HG02840 (cell line): ENCODE results near the gene ZNF189.

Experiments
- ATAC-seq: cut with Tn5 transposase; IDR thresholded peaks from one replicate; pipeline ENCODE4 v1.9.1; 2021; ENCODE audit warnings: mild to moderate bottlenecking, moderate library complexity, moderate number of reproducible peaks; ENCODE audit not compliant: unreplicated experiment, low FRiP score

ZNF189 gene

GRCh38 chr9:101417389-101417788, 18.7 kb downstream of the ZNF189 start:
- no peak for ATAC-seq

DNA sequence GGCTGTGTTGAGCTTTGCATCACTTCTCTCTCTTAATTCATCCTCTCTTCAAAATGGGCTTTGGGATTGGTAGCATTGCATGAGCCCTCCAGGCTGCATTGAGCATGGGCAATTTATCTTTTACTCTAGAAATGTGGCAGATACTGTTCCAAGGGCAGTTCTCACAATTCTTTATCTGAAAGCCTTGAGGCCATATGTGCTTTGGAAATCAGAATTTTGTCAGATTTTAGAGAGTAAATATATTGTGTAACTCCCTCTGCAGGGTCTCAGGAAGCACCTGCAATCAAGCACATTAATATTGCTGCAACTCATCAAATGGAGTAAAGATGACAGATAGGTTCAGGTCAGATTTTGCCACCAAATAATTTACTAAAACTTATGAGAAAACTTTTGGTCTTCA, 19.3 kb downstream of the ZNF189 start:
- ATAC-seq = no peak

GRCh38 chr9:101418518-101419430, 20.1 kb downstream of the ZNF189 start:
- no peak for ATAC-seq

- no peak for ATAC-seq
Measured at GRCh38 chr9:101419863-101420262, 21.2 kb downstream of the ZNF189 start.

GRCh38 chr9:101421653-101422065, 23.0 kb downstream of the ZNF189 start:
- ATAC-seq = no peak

DNA sequence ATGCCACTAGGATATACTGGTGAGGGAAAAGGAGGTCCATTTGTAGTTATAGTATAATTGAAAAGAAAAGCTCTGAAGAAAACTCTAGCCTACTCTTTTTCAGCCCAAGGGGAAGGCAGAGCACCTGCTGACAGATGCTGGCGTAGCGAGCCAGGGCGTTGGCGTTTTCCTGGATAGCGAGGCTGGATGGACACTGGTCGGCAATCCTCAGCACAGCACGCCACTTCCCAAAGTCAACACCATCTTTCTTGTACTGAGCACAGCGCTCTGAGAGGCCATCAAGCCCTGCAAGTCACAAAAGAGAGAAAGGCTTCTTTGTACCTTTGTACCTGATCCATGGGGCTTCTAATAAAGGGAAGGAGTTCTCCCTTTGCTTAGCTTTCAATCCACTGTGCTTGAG, 28.7 kb downstream of the ZNF189 start:
- no peak for ATAC-seq

DNA sequence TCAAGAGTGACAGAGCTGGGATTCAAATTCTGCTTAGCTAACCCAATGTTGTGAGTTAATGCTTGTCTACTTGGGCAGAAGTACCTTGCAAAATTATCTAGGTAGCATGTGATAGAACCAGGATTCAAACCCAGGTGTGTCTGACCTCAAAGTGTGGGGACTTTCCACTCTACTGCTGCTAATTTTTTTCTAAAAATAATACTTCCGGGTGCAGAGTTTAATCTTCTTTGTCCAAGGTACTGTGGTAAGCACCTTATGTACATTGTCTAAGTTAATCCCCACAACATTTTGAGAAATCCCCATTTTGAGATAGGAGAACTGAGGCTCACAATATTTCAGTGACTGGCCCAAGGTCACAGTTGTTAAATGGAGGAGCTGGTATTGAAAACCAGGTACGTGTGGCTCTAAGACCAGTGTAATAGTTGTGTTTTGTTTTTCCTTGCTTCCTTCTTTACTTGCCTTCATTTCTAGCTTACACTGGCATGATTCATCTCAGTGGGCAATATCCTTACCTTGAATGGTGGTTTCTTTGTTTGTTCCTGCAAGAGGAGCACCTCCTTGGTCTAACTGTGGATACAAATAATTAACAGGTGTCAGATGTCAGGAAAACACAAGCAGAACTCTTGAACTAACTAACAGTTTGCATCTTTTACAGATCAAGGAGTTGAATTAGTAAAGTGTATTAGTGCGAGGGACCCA, 29.5 kb downstream of the ZNF189 start:
- ATAC-seq = no peak

GRCh38 chr9:101428909-101429308, 30.3 kb downstream of the ZNF189 start:
- no peak for ATAC-seq

DNA sequence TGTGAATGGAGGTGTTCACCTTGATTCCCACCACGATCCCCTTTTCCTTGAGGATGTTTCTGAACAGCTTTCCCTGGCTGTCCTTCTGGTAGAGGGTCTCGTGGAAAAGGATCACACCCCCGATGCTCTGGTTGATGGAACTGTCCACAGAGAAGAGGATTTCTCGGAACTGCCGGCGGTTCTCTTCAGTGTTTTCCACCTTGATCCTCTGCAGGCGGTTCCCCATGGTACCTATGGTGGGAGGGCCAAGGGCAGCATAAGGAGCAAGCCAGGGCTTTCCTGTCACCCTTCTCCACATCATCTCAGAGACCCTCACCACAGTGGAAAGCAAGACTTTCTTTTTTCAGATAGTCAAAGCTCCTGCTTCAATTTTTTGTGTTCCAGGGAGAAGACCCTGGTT, 31.1 kb downstream of the ZNF189 start:
- no peak for ATAC-seq

- no peak for ATAC-seq
Measured at GRCh38 chr9:101432171-101432570, 33.5 kb downstream of the ZNF189 start.

- no peak for ATAC-seq
Measured at GRCh38 chr9:101432740-101433139, 34.1 kb downstream of the ZNF189 start.

GRCh38 chr9:101433229-101433628, 34.6 kb downstream of the ZNF189 start:
- ATAC-seq = no peak

- no peak for ATAC-seq
Measured at GRCh38 chr9:101434998-101435397, 36.3 kb downstream of the ZNF189 start.

- no peak for ATAC-seq
Measured at GRCh38 chr9:101435601-101436079, 37.0 kb downstream of the ZNF189 start, which contains the start of gene ALDOB. Gene ALDOB (minus strand): TSS chr9:101435774. CDS start chr9:101430887, 4,887 bp downstream.

GRCh38 chr9:101437806-101438232, 39.2 kb downstream of the ZNF189 start:
- ATAC-seq = no peak

GRCh38 chr9:101438523-101438922, 39.9 kb downstream of the ZNF189 start:
- ATAC-seq = no peak

DNA sequence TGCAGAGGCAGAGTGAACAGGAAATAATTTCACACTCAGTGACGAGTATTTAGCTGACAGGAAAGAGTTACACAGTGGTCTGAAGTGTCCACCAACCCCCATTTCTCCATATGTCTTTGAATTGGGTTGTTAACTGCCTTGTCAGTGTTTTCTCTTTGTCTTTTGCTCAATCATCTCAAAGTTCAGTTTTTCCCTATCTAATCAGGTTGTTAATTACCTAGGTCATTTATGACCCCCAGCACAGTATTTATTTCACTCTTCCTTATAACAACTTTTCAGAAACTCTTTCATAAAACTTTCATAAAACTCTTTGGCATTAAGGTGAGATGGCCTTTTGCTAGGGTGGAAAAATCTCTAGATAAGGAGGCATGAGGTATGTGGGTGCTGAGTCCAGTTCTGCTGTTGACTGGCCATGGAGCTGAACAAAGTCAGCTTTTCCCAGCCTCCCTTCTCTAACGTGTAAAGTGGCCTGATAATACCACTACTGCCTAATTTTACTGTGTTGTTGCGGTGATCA, 42.1 kb downstream of the ZNF189 start:
- no peak for ATAC-seq

GRCh38 chr9:101442318-101442717, 43.7 kb downstream of the ZNF189 start:
- ATAC-seq = no peak

- no peak for ATAC-seq
Measured at GRCh38 chr9:101442736-101443135, 44.1 kb downstream of the ZNF189 start.

DNA sequence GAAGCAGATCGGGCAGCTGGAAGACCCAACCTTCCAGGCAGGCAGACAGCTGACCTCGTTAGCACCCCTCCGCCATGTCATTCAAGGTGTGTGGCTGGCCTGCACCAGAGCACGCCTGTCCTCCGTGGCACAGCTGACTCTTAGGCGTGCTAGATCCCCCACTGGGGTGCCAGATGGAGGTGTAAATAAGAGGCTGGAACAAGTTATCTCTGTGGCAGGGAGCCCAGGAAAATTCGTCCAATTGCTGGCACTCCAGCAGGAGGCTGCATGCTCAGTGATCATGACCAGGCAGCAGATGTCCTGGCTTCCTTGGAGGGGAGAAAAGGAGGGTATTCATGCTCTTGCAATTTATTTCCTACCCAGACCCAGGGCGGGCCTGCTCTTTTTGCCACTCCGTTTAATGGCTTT, 44.7 kb downstream of the ZNF189 start:
- ATAC-seq = no peak

- ATAC-seq = no peak
Measured at GRCh38 chr9:101445353-101446029, 46.8 kb downstream of the ZNF189 start.
